Caco-2 (cell line): Measurements from ENCODE around the gene PLA2G4D. TPM values are rescaled to one million over a fixed set of nuclear protein-coding genes. Genes with fewer than 3 reads are reported as not detected.
A peak's percentile ranks its signal among the peaks of the same experiment; 100 is the strongest.

Experiments
- Bru-seq: library from RNA; stranded (reverse); fragments of 400-500 nt; gene quantifications from one replicate; lab custom pipeline; 2021; lab: Mats Ljungman, UMichigan
- BruChase-seq, 2 experiments: library from RNA; stranded (reverse); fragments of 400-500 nt; gene quantifications; one replicate each; lab custom pipeline; 2021; lab: Mats Ljungman, UMichigan
- BruUV-seq: library from RNA; stranded (reverse); fragments of 400-500 nt; replicated peaks from 2 replicates; lab custom pipeline; 2021; lab: Mats Ljungman, UMichigan
- CTCF ChIA-PET: fragments of 300-600 bp; sonication (Branson Sonifier 250); formaldehyde crosslinking; loops from one replicate; lab custom pipeline; 2022; ENCODE audit warnings: antibody characterized with exemption; lab: Charles Lee
- POLR2A ChIA-PET: fragments of 300-600 bp; sonication (Branson Sonifier 250); formaldehyde crosslinking; loops from one replicate; lab custom pipeline; 2022; ENCODE audit warnings: antibody characterized with exemption; lab: Charles Lee
- DNase-seq, 2 experiments: peaks; one replicate each; pipeline versions ENCODE4 v3.0.0 to v3.0.0-alpha.2; 2020 to 2022
- H3K27me3 ChIP-seq: replicated peaks from 2 replicates; pipeline ENCODE4 v1.6.0; 2011; ENCODE audit warnings: low read length; ENCODE audit not compliant: control insufficient read depth, insufficient read depth
- H3K36me3 ChIP-seq: 2 replicates; pipeline ENCODE4 v1.5.1; 2011; ENCODE audit warnings: low read length; ENCODE audit not compliant: control insufficient read depth, insufficient read depth
- H3K4me1 ChIP-seq: fragments of 250-450 bp; sonication (Bioruptor Pico); 2 replicates; pipeline ENCODE4 v1.5.1; 2020; ENCODE audit warnings: mild to moderate bottlenecking
- H3K4me3 ChIP-seq: 2 replicates; pipeline ENCODE4 v1.5.1; 2011; ENCODE audit warnings: low read depth, mild to moderate bottlenecking, control low read depth, low read length
- H3K9me3 ChIP-seq: fragments of 250-450 bp; sonication (Bioruptor Pico); 2 replicates; pipeline ENCODE4 v1.5.1; 2020; ENCODE audit warnings: mild to moderate bottlenecking, moderate library complexity
- H3K27ac Mint-ChIP-seq: one replicate; pipeline ENCODE4 v1.8.0; 2022; ENCODE audit warnings: mixed read lengths; ENCODE audit not compliant: unreplicated experiment
- H3K27me3 Mint-ChIP-seq: one replicate; pipeline ENCODE4 v1.8.0; 2022; ENCODE audit warnings: mixed read lengths; ENCODE audit not compliant: insufficient read depth, unreplicated experiment
- H3K36me3 Mint-ChIP-seq: one replicate; pipeline ENCODE4 v1.8.0; 2022; ENCODE audit warnings: mild to moderate bottlenecking, mixed read lengths; ENCODE audit not compliant: insufficient read depth, unreplicated experiment
- H3K4me1 Mint-ChIP-seq: one replicate; pipeline ENCODE4 v1.8.0; 2022; ENCODE audit warnings: low read depth, mixed read lengths; ENCODE audit not compliant: unreplicated experiment
- H3K4me3 Mint-ChIP-seq: one replicate; pipeline ENCODE4 v1.8.0; 2022; ENCODE audit warnings: mild to moderate bottlenecking, moderate library complexity, mixed read lengths; ENCODE audit not compliant: unreplicated experiment
- H3K9me3 Mint-ChIP-seq: one replicate; pipeline ENCODE4 v1.8.0; 2022; ENCODE audit warnings: mixed read lengths; ENCODE audit not compliant: unreplicated experiment
- CTCF ChIP-seq, 2 experiments: fragments of 200-600 bp in 1 of 2; IDR thresholded peaks; 1 replicate in 1 of 2; 2 replicates in 1 of 2; pipeline versions ENCODE4 v1.5.1 to v1.8.0; 2011 to 2022; ENCODE audit warnings: antibody characterized with exemption in 1 of 2, control low read depth in 1 of 2, inconsistent platforms in 1 of 2, low read depth in 1 of 2, low read length in 1 of 2, mild to moderate bottlenecking in 1 of 2, moderate library complexity in 1 of 2; ENCODE audit not compliant: insufficient read depth in 1 of 2, severe bottlenecking in 1 of 2, unreplicated experiment in 1 of 2
- intact Hi-C: fragments of 100-400 bp; cut with micrococcal nuclease; formaldehyde crosslinking; loops from one replicate; pipeline ENCODE4 v1.10.0; 2022; ENCODE audit not compliant: unreplicated experiment
- long read RNA-seq: library from polyadenylated mRNA; stranded (forward); transcript quantifications from one replicate; pipeline ENCODE4 v2.0.0, GENCODE V29; 2022
- total RNA-seq: library from RNA; stranded (reverse); gene quantifications from 2 replicates; pipeline ENCODE4 v1.2.3, GENCODE V29; 2022

The PLA2G4D gene
- total RNA-seq (not detected in 2 replicates), Bru-seq, nascent RNA (percentile 3 among the genes with signal in this experiment), BruChase-seq, experiment 1, labeled RNA remaining after a 2-hour chase (not detected), BruChase-seq, experiment 2, labeled RNA remaining after a 6-hour chase (not detected)
- long read RNA-seq, result 0 reads

GRCh38 chr15:42094512-42094963, at the start of gene PLA2G4D:
Gene PLA2G4D, minus strand, starts transcription at chr15:42094562. Its CDS starts 103 bp downstream, at chr15:42094459.
- intact Hi-C loops, result no loop called here

GRCh38 chr15:42143356-42143755, 49.0 kb upstream of the PLA2G4D start:
- no peak overlapping the region for H3K4me3 Mint-ChIP-seq
- CTCF ChIA-PET, result interaction anchor here (0.7 kb wide), 1 partner anchor 48 kb away, joined by 6 read pairs; no protein-coding TSS in a partner anchor

More at GRCh38 chr15:42094512-42094963, at the start of gene PLA2G4D:
- H3K4me1 Mint-ChIP-seq, result peaks cover 8% of the 10 kb centered on the region
- ChIA-PET CTCF (no interaction called here), POLR2A (no interaction called here)
- no peaks in the 10 kb centered on the region for H3K27me3 Mint-ChIP-seq
- no peaks in the 10 kb centered on the region for H3K36me3 Mint-ChIP-seq
- no peak for DNase-seq
- Histone ChIP-seq H3K4me3 (no peak within 1 kb of the TSS), H3K9me3 (no peaks in the 10 kb centered on the region; the same call in 1 of the 2 replicates), H3K27me3 (no peaks in the 10 kb centered on the region), H3K36me3 (no peaks in the 10 kb centered on the region), H3K4me1 (peaks cover 10% of the 10 kb centered on the region; the same call in 1 of the 2 replicates)
- no peaks in the 10 kb centered on the region for H3K9me3 Mint-ChIP-seq
- TF ChIP-seq CTCF (IDR thresholded peaks at IDR 0.05; ENCODE audit: insufficient read depth in 1 of 2, low read depth in 1 of 2, low read length in 1 of 2, severe bottlenecking in 1 of 2, unreplicated experiment in 1 of 2), result no peak
- no peak within 1 kb of the TSS for H3K27ac Mint-ChIP-seq
- BruUV-seq, result no TSS peak
- H3K4me3 Mint-ChIP-seq, result no peak within 1 kb of the TSS

More at GRCh38 chr15:42143356-42143755, 49.0 kb upstream of the PLA2G4D start:
- H3K9me3 Mint-ChIP-seq, result peaks cover 11% of the 10 kb centered on the region
- no peaks in the 10 kb centered on the region for H3K36me3 ChIP-seq
- POLR2A ChIA-PET, result no interaction called here
- no peak overlapping the region for H3K27ac Mint-ChIP-seq
- peak in 1 of 2 experiments; percentile 23 for DNase-seq
- peaks cover 16% of the 10 kb centered on the region for H3K9me3 ChIP-seq
- no peak overlapping the region for H3K4me3 ChIP-seq
- H3K4me1 Mint-ChIP-seq, result peaks cover 2% of the 10 kb centered on the region
- H3K27me3 Mint-ChIP-seq, result no peaks in the 10 kb centered on the region
- H3K27me3 ChIP-seq, result no peaks in the 10 kb centered on the region
- intact Hi-C loops, result no loop called here
- peaks cover 13% of the 10 kb centered on the region for H3K4me1 ChIP-seq
- no TSS peak for BruUV-seq
- no peaks in the 10 kb centered on the region for H3K36me3 Mint-ChIP-seq
- TF ChIP-seq CTCF (IDR thresholded peaks at IDR 0.05; ENCODE audit: insufficient read depth in 1 of 2, low read depth in 1 of 2, low read length in 1 of 2, severe bottlenecking in 1 of 2, unreplicated experiment in 1 of 2), result no peak
